Measurements from ENCODE around the gene MYO15A. TPM values are rescaled to one million over a fixed set of nuclear protein-coding genes. Genes with fewer than 3 reads are reported as not detected.
A peak's percentile ranks its signal among the peaks of the same experiment; 100 is the strongest.
"Not testable (repeated sequence)": the region's sequence is repeated elsewhere in the genome, so short reads cannot be mapped to it uniquely, and the experiment has no call there.

MYO15A gene
- total RNA-seq, 1 experiment from 2014 or later = not detected

DNA sequence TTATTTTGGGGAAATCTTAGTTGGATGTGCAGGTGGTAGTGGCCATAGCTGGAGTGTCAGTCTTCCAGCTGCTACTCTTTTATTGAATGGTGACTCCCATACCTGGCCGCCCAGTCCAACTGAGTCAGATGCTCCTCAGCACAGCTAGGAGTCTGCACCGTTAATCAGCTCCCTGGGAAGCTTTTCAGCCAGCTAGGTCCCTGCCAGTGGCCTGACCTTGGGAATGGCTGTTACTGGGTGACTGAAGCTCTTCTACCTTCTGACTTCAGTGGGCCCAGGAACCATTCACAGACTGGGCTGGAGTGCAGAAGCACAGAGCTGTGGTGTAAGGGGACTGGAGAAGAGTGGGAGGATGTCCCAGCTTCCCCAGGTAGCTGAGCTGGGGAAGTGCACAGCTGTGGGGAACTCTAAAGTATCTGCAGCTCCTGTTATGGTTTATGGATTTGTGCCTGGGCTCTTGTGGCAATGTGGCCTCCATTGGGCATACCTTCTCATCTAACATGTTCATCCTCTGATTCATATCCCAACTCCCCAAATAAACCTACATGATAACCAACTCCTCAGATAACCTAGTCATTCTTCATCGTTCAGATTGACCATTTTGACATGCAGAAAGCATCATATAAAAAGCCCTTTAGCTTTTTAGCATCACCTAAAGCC, 89.1 kb downstream of the MYO15A start:
- no peaks in the 10 kb centered on the region for H3K9me3 ChIP-seq (replicated peaks)
- H3K27me3 ChIP-seq (replicated peaks) = no peaks in the 10 kb centered on the region
- H3K27ac ChIP-seq = no peak overlapping the region
- no peak for DNase-seq (ENCODE audit: low read depth in 1 of 2, low spot score in 2 of 2)
- no peaks in the 10 kb centered on the region for H3K4me1 ChIP-seq (replicated peaks)
- peaks cover 76% of the 10 kb centered on the region for H3K36me3 ChIP-seq
- no peak overlapping the region for H3K4me3 ChIP-seq

DNA sequence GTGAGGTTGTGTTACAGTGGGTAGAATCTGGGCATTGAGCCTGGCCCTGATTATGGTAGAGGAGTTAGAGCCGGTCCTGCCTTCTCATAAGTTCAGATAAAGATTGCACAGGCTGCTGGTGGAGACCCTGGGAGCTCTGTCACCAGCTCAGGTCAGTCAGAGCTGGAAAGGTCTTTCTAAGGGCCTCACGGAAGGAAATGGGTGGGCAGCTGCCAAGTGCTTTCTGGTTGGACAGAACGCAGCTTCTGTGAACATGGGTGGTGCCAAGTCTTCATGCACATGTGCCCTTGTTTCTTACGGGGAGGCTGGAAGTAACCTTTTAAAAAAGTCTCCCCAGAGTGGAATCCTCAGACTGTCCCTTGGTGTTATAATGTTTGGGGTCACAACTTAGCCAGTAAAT, 90.0 kb downstream of the MYO15A start:
- Histone ChIP-seq H3K4me1 (replicated peaks) (no peaks in the 10 kb centered on the region), H3K4me3 (no peak overlapping the region), H3K27ac (no peak overlapping the region), H3K27me3 (replicated peaks) (no peaks in the 10 kb centered on the region), H3K36me3 (peaks cover 76% of the 10 kb centered on the region), H3K9me3 (replicated peaks) (no peaks in the 10 kb centered on the region)
- no peak for DNase-seq (ENCODE audit: low read depth in 1 of 2, low spot score in 2 of 2)

DNA sequence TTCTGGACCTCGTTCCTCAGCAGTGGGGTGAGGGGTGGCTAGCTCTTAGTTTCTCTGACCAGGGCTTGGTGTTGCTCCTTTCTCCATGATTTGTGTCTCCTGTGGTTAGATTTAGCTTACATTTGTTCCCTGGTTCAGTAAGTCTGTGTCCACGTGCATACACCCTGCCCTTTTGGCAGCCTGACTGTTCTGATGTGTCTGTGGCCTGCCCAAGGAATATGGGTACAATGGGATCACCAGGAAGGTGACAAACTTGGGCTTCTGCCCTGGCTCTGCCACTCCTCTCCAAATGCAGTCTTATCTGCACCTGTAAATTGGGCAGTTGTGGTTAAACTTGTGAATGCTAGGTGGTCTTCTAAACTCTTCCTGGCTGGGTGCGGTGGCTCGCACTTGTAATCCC, 92.6 kb downstream of the MYO15A start:
- Histone ChIP-seq H3K9me3 (replicated peaks) (no peaks in the 10 kb centered on the region), H3K27ac (no peak overlapping the region), H3K36me3 (peaks cover 67% of the 10 kb centered on the region), H3K27me3 (replicated peaks) (no peaks in the 10 kb centered on the region), H3K4me1 (replicated peaks) (no peaks in the 10 kb centered on the region), H3K4me3 (no peak overlapping the region)
- no peak for DNase-seq (ENCODE audit: low read depth in 1 of 2, low spot score in 2 of 2)

DNA sequence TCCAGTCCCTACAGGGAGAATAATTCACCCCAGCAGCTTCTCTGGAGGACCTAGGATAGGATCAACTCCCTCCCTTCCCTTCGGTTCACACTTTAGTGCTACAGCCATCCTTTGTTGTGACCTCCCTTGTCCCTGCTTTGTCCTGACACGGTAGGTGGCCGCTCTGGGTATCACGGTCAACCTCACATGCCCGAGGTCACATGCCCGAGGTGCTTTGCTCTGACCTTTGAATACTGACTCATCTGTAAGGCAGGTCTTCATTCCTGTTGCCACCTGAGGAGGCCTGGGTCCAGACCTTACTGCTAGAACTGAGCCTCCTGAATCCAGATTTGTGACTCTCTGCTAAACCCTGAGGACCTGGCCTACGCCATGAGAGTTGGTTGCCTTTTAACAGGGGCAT, 94.8 kb downstream of the MYO15A start:
- no peak overlapping the region for H3K4me3 ChIP-seq
- no peaks in the 10 kb centered on the region for H3K9me3 ChIP-seq (replicated peaks)
- no peak for DNase-seq (ENCODE audit: low read depth in 1 of 2, low spot score in 2 of 2)
- H3K36me3 ChIP-seq = peaks cover 66% of the 10 kb centered on the region
- H3K27me3 ChIP-seq (replicated peaks) = no peaks in the 10 kb centered on the region
- no peaks in the 10 kb centered on the region for H3K4me1 ChIP-seq (replicated peaks)
- no peak overlapping the region for H3K27ac ChIP-seq

DNA sequence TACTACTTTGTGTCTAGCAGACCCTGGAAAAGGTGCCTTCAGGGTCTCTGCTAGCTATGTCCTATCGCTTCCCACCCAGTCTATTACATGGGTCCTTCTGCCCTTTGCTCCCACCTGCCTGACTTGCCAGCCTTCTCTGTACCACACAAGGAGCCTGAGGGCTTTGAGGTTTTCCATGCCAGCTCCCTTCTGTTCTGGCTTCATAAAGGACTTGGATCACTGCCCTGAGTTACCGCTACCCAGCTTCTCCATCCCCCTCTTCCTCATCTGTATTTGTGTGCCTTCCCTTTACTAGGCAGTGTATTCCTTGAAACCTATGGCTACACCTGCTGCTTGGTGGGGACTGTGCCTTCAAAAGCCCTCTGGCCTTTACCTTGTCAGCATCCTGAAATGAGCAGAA, 97.3 kb downstream of the MYO15A start:
- Histone ChIP-seq H3K9me3 (replicated peaks) (no peaks in the 10 kb centered on the region), H3K4me3 (no peak overlapping the region), H3K27ac (no peak overlapping the region), H3K36me3 (peaks cover 61% of the 10 kb centered on the region), H3K4me1 (replicated peaks) (no peaks in the 10 kb centered on the region), H3K27me3 (replicated peaks) (no peaks in the 10 kb centered on the region)
- DNase-seq (ENCODE audit: low read depth in 1 of 2, low spot score in 2 of 2) = no peak

DNA sequence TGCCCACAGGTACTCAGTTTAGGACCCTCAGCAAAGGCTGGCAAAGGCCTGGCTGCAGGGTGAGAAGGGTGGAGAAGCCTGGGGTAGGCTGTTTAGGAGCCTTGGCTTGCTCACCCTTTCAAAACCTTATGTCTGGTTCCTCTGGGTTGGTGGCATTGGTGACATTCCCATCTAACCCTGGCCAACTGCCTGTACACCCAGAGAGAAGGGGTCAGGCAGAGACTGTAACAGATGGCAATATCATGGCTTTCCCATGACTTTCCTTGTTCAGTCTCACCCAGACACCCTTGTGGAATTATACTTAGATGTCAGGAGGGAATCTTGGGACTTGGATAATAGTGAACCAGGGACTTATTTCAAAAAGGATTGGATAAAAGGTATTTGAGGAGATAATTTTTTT, 98.4 kb downstream of the MYO15A start:
- DNase-seq (ENCODE audit: low read depth in 1 of 2, low spot score in 2 of 2) = no peak
- H3K4me1 ChIP-seq (replicated peaks) = no peaks in the 10 kb centered on the region
- no peak overlapping the region for H3K4me3 ChIP-seq
- no peaks in the 10 kb centered on the region for H3K27me3 ChIP-seq (replicated peaks)
- no peak overlapping the region for H3K27ac ChIP-seq
- H3K9me3 ChIP-seq (replicated peaks) = no peaks in the 10 kb centered on the region
- peaks cover 60% of the 10 kb centered on the region for H3K36me3 ChIP-seq

DNA sequence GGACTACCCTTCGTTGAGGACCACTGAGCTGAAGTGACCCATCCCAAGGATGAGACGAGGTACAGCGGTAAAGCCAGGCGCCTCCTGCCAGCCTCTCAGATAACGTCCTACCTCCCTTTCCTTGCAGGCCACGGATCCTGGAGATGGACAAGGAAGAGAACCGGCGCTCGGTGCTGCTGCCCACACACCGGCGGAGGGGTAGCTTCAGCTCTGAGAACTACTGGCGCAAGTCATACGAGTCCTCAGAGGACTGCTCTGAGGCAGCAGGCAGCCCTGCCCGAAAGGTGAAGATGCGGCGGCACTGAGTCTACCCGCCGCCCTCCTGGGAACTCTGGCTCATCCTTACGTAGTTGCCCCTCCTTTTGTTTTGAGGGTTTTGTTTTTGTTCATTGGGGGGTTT, 99.5 kb downstream of the MYO15A start:
- Histone ChIP-seq H3K4me1 (replicated peaks) (no peaks in the 10 kb centered on the region), H3K36me3 (peaks cover 56% of the 10 kb centered on the region), H3K9me3 (replicated peaks) (no peaks in the 10 kb centered on the region), H3K27ac (no peak overlapping the region), H3K27me3 (replicated peaks) (no peaks in the 10 kb centered on the region), H3K4me3 (no peak overlapping the region)
- DNase-seq (ENCODE audit: low read depth in 1 of 2, low spot score in 2 of 2) = no peak

DNA sequence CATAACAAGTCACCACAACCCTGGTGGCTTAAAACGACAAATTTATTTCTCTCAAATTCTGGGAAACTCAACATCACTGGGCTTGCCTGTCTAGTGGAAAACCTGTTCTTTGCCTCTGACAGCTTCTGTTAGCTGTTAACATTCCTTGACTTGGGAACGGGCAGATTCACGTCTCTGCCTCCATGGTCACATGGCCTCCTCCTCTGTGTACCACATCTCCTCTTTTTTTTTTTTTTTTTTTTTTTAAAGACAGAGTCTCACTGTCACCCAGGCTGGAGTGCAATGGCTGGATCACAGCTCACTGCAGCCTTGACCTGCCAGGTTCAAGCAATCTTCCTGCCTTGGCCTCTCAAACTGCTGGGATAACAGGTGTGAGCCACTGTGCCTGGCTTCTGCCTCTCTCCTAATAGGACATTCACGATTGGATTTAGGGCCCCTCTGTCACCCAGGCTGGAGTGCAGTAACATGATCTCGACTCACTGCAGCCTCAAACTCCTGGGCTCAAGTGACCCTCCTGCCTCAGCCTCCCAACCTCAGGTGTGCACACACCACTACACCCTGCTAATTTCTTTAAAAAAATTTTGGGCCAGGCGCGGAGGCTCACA, 105.2 kb downstream of the MYO15A start:
- peaks cover 13% of the 10 kb centered on the region for H3K36me3 ChIP-seq
- H3K27ac ChIP-seq = no peak overlapping the region
- H3K9me3 ChIP-seq (replicated peaks) = 0 out of 2 replicates have a peak, but pooled peaks cover 2% of the 10 kb centered on the region
- no peaks in the 10 kb centered on the region for H3K27me3 ChIP-seq (replicated peaks)
- DNase-seq (ENCODE audit: low read depth in 1 of 2, low spot score in 2 of 2) = no peak
- no peak overlapping the region for H3K4me3 ChIP-seq
- H3K4me1 ChIP-seq (replicated peaks) = no peaks in the 10 kb centered on the region

DNA sequence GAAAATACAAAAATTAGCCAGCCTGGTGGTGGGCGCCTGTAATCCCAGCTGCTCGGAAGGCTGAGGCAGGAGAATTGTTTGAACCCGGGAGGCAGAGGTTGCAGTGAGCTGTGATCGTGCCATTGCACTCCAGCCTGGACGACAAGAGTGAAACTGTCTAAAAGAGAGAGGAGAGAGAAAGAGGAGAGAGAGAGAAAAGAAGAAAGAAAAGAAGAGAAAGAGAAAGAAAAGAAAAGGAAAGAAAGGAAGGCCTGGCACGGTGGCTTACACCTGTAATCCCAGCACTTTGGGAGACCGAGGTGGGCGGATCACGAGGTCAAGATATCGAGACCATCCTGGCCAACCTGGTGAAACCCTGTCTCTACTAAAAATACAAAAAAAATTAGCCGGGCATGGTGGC, 108.3 kb downstream of the MYO15A start:
- not testable (repeated sequence) for H3K27ac ChIP-seq; H3K27me3 ChIP-seq (replicated peaks); H3K9me3 ChIP-seq (replicated peaks); H3K4me3 ChIP-seq; DNase-seq (ENCODE audit: low read depth in 1 of 2, low spot score in 2 of 2); H3K36me3 ChIP-seq
- peaks cover 14% of the 10 kb centered on the region for H3K4me1 ChIP-seq (replicated peaks)

DNA sequence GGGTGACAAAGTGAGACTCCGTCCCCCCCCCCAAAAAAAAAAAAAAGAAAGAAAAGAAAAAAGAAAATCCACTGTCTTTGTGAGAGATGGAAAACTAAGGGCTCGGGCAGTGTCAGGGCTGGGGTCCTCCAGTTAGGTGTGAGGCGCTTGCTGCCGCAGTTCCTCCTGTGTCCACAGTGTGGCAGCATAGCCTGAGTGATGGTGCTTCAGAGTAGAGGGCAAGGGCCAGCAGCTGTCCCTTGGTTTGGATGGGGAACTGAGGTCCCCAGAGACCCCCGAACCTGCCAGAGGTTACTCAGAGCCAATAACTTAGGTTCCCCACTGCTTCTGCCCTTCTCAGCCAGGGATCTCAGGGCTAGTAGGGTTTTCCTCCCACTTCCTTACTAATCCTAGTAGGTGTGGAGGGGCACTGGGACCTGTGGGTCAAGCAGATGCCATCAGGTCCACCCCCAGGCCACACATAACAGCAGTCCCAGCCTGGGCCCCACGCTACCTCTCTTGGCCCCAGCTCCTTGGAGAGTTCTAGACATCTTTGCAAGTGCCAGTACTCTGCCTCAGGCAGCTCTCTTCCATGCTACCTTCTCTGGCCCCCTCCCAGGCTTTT, 109.0 kb downstream of the MYO15A start:
- Histone ChIP-seq H3K27ac (no peak overlapping the region), H3K4me1 (replicated peaks) (peaks cover 14% of the 10 kb centered on the region), H3K9me3 (replicated peaks) (0 out of 2 replicates have a peak, but pooled peaks cover 2% of the 10 kb centered on the region), H3K36me3 (no peaks in the 10 kb centered on the region), H3K27me3 (replicated peaks) (no peaks in the 10 kb centered on the region), H3K4me3 (no peak overlapping the region)
- peak; percentile 56 to 61 for DNase-seq (ENCODE audit: low read depth in 1 of 2, low spot score in 2 of 2)

DNA sequence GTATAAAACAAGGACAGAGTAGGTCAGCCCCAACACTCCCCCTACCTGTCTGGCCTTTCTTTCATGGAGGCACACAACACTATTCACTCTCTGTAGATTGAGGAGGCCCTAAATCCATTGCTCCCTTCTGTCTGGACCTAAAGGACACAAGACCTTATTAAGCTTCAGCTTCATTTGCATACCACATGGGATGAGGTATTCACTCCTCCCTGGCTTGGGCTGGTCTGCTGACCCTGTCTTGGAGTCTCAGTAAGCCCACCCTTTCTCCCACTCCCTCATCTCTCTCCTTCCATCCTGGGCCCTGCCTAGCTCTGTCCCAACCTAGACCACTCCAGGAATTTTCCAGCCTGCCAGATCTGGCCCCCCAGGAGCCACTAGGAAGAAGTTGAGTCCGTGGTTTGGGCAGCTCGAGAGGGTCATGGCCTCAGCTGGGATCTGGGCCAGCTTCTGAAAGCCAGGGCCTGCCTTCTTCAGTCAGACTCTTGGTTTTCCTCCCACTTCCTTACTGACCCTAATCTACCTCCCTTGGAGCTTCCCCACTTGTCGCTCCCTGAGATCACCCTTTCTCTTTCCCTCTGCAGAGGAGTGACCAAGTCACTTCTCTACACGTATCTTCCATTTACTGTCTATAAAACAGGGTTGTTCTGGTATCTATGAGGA, 110.3 kb downstream of the MYO15A start:
- DNase-seq (ENCODE audit: low read depth in 1 of 2, low spot score in 2 of 2) = no peak
- no peak overlapping the region for H3K27ac ChIP-seq
- H3K4me3 ChIP-seq = no peak overlapping the region
- H3K4me1 ChIP-seq (replicated peaks) = peaks cover 14% of the 10 kb centered on the region
- H3K9me3 ChIP-seq (replicated peaks) = 0 out of 2 replicates have a peak, but pooled peaks cover 2% of the 10 kb centered on the region
- no peaks in the 10 kb centered on the region for H3K27me3 ChIP-seq (replicated peaks)
- H3K36me3 ChIP-seq = no peaks in the 10 kb centered on the region

DNA sequence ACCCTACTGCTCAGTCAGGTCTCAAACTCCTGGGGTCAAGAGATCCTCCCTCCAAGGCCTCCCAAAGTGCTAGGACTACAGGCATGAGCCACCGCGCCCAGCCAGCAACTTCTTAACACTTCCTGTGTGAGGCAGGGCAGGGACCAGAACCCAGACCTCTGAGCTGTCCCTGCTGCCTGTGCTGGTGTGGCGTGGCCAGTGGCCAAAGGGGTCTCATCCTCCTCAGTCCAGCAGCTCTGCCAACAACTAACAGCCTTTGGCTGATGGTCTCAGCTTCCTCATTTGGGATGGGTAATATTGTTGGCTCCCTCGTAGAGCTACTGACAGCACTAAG, 115.5 kb downstream of the MYO15A start:
- Histone ChIP-seq H3K27ac (no peak overlapping the region), H3K4me3 (no peak overlapping the region)

DNA sequence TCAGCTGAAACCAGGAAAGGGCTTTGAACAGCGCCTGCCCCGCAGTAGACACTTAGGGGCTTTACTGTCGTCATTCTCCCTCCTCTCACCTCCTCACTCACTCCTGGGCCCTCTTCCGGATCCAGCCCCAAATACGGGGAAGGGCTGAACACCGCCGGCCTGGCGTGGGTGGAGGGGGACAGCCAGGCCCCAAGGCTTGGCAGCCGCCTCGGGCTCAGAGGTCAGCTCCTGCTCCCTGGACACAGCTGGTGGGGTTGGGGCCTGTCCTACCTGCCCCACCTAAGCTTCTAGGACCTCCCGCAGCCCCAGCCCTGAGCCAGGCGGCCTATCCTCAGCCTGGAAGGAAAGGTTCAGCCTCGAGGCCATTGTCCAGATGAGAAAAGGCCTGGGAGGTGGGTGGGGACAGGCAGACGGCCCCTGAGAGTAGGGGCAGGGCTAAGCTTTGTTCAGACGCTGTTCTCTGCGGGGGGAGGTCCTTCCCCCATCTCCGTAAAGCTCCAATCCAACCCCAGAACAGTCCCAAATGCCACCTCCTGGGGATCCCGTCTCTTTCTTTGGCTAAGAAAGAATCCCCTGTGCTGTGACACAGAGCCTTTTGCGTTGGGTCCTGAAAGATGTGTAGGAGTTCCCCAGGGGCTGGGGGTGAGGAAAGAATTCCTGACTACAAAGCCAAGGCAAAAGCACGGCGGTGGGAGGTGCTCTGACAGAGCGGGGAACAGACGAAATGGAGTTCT, 116.0 kb downstream of the MYO15A start:
- Histone ChIP-seq H3K4me1 (replicated peaks) (peaks cover 31% of the 10 kb centered on the region), H3K4me3 (peak overlapping the region; percentile 69), H3K9me3 (replicated peaks) (no peaks in the 10 kb centered on the region), H3K27ac (peak overlapping the region; percentile 38; the same call in 1 of the 2 replicates), H3K36me3 (no peaks in the 10 kb centered on the region), H3K27me3 (replicated peaks) (no peaks in the 10 kb centered on the region)
- no peak for DNase-seq (ENCODE audit: low read depth in 1 of 2, low spot score in 2 of 2)

More for the DNA sequence above, 115.5 kb downstream of the MYO15A start:
- no peak for DNase-seq (ENCODE audit: low read depth in 1 of 2, low spot score in 2 of 2)
- Histone ChIP-seq H3K27me3 (replicated peaks) (no peaks in the 10 kb centered on the region), H3K9me3 (replicated peaks) (no peaks in the 10 kb centered on the region), H3K36me3 (no peaks in the 10 kb centered on the region), H3K4me1 (replicated peaks) (peaks cover 31% of the 10 kb centered on the region)
